Astrocyte of the cerebellum (primary cell): Measurements from ENCODE around the gene NRG3.

Experiments
- DNase-seq: peaks from one replicate; pipeline ENCODE4 v3.0.0-alpha.2; 2011; ENCODE audit warnings: low read depth
- H3K4me3 ChIP-seq: 2 replicates; pipeline ENCODE4 v1.5.1; 2011; ENCODE audit warnings: mild to moderate bottlenecking, low read depth, low read length, moderate library complexity
- in situ Hi-C: cut with HindIII; loops from 2 replicates; pipeline ENCODE4 v1.10.0; 2017; ENCODE audit warnings: low sequenced_read_pairs
- TF ChIP-seq, protein P1 (sequence below): IDR thresholded peaks from 2 replicates; pipeline ENCODE4 v1.5.1; 2012; ENCODE audit warnings: low read length, low read depth, moderate library complexity, mild to moderate bottlenecking; ENCODE audit errors: missing control alignments

NRG3 gene

DNA sequence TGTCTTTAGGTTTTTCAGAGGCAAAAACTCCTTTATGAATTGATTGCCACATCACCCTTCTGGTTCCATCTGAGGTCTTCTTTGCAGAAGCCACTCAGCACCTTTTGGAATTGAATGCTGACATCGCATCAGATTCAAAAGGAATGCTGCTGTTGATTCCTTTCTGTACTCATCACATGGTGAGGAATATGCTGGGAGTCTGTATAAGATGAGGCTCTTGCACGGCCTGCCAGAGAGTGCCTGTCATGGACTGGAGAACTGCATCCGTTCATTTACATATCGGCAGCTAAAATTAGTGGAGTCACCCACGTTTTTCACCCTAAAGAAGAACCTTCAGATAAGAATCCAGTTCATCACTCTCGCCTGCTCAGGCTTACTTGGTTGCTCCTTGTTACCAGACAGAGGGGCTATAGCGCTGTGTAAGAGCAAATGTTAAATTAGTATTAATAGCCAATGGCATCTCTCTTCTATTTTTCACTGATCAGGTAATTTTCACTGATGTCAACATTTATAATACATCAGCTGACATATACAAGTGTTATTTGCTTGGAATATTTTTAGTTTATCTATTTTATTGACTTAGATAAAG is 14.3 kb downstream of the NRG3 start:
- no peak overlapping the region for H3K4me3 ChIP-seq
- no peak for DNase-seq
- TF ChIP-seq, protein P1, sequence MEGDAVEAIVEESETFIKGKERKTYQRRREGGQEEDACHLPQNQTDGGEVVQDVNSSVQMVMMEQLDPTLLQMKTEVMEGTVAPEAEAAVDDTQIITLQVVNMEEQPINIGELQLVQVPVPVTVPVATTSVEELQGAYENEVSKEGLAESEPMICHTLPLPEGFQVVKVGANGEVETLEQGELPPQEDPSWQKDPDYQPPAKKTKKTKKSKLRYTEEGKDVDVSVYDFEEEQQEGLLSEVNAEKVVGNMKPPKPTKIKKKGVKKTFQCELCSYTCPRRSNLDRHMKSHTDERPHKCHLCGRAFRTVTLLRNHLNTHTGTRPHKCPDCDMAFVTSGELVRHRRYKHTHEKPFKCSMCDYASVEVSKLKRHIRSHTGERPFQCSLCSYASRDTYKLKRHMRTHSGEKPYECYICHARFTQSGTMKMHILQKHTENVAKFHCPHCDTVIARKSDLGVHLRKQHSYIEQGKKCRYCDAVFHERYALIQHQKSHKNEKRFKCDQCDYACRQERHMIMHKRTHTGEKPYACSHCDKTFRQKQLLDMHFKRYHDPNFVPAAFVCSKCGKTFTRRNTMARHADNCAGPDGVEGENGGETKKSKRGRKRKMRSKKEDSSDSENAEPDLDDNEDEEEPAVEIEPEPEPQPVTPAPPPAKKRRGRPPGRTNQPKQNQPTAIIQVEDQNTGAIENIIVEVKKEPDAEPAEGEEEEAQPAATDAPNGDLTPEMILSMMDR: no peak
- in situ Hi-C loops: no loop called here

DNA sequence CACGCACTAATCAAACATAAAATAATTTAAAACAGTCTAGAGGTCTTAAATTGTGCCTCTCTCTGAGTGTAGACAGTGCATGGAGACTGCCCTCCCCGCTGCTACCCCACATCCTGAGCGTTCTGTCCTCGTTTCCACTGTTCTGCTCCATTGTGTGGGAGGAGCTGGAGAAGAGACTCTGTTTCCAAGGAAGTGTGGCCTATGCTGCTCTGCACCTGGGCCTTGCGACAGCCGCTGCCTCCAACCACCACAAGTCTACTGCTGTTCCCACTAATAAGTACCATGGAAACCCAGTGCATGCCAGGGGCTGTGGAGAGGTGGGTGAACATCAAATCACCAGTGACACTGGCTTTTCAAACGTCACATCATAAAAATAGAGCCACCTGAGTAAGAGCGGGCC is 19.6 kb downstream of the NRG3 start:
- TF ChIP-seq, protein P1: no peak
- no peak for DNase-seq
- in situ Hi-C loops: no loop called here
- H3K4me3 ChIP-seq: no peak overlapping the region

DNA sequence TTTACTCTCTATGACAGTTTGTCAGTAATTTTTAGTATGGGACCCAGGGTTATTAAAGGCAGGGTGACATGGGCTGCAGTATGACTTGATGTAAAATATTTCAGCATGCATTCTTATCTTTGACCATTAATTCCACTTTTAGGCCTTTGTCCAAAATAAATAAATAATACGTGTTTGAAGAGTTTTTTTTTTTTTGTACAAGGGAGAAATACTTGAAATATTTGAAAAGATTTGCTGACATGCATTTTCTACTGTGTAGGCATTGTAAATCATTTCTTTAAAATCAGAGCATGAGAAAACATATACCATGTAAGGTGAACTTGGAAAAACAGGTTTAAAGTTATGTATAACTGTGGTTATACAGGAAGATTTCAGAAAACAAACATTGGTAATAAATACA is 23.5 kb downstream of the NRG3 start:
- no peak for DNase-seq
- TF ChIP-seq, protein P1: no peak
- in situ Hi-C loops: no loop called here
- H3K4me3 ChIP-seq: no peak overlapping the region

DNA sequence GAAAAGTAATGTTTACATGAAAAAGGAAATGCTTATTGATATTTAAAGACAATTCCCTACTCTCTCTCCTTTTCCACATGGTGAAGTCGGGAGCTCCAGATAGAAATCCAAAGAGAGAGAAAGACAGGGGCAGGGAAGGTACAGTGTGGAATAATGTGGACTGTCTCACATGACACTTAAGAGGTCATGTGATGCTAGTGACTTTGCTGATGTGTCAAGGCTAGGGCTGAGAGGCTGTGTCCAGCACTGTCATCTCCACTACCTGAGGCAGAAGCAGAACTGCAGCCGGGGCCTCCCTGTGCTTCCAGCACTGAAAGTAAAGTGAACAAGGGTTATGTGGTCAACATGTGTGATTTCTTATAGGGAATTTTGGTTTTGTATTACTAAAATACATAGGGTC is 26.0 kb downstream of the NRG3 start:
- TF ChIP-seq, protein P1: no peak
- in situ Hi-C loops: no loop called here
- no peak overlapping the region for H3K4me3 ChIP-seq
- no peak for DNase-seq

DNA sequence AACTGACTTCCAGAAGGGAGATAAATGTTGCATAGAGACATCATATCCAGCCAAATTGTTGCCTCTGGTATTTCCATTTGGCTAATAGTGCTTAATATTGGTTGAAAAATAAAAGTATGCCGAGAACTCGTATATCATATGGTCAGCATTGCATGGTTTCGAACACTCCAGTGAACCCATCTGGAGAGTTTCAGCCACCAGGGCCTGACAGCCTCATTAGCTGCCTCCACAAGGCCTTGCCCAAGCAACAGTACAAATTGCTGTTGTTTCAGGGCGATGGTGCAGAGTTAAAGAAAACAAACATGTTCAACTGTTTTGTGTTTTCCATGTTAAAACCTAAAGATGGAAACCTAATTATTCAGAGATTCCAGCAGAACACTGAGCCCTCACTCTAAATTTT is 28.5 kb downstream of the NRG3 start:
- no peak for DNase-seq
- in situ Hi-C loops: no loop called here
- TF ChIP-seq, protein P1: no peak
- no peak overlapping the region for H3K4me3 ChIP-seq

DNA sequence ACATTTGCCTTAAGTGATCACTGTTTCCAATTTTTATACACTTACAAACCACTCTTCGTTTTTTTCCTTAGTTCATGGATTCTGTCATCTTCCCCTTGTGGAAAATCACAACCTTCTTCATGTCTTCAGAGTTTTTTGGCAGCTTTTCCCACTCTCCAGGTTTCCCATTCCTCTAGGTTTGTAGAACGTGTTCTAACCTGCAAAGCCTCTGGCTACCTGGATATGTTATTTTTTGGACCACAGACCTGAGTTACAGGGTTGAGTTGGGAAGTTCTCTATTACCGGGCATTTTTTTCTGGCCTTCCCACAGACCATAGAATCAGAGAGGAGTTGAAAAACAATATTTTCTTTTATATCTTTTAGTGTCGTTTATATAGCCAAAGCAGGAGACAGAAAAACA is 30.2 kb downstream of the NRG3 start:
- no peak for DNase-seq
- TF ChIP-seq, protein P1: no peak
- H3K4me3 ChIP-seq: no peak overlapping the region
- in situ Hi-C loops: no loop called here
